BE2C (cell line): ENCODE results near the gene RHBDL1.
"Not testable (repeated sequence)": the region's sequence is repeated elsewhere in the genome, so short reads cannot be mapped to it uniquely, and the experiment has no call there.

ENCODE experiments used
- DNase-seq: peaks from one replicate; pipeline ENCODE4 v3.0.0-alpha.2; 2020
- H3K27me3 ChIP-seq: fragments of 250-450 bp; sonication (Bioruptor Pico); 2 replicates; pipeline ENCODE4 v1.5.1; 2020; ENCODE audit warnings: mild to moderate bottlenecking
- H3K36me3 ChIP-seq: fragments of 250-450 bp; sonication (Bioruptor Pico); 2 replicates; pipeline ENCODE4 v1.5.1; 2020; ENCODE audit warnings: mild to moderate bottlenecking
- H3K4me1 ChIP-seq: fragments of 250-450 bp; sonication (Bioruptor Pico); 2 replicates; pipeline ENCODE4 v1.5.1; 2020
- H3K4me3 ChIP-seq: 2 replicates; pipeline ENCODE4 v1.5.1; 2011; ENCODE audit warnings: low read depth, low read length
- H3K9me3 ChIP-seq: fragments of 250-450 bp; sonication (Bioruptor Pico); 2 replicates; pipeline ENCODE4 v1.5.1; 2020
- TF ChIP-seq, protein P1 (sequence below): IDR thresholded peaks from 2 replicates; pipeline ENCODE4 v1.5.1; 2012; ENCODE audit warnings: mild to moderate bottlenecking, low read depth, low read length

Gene RHBDL1

DNA sequence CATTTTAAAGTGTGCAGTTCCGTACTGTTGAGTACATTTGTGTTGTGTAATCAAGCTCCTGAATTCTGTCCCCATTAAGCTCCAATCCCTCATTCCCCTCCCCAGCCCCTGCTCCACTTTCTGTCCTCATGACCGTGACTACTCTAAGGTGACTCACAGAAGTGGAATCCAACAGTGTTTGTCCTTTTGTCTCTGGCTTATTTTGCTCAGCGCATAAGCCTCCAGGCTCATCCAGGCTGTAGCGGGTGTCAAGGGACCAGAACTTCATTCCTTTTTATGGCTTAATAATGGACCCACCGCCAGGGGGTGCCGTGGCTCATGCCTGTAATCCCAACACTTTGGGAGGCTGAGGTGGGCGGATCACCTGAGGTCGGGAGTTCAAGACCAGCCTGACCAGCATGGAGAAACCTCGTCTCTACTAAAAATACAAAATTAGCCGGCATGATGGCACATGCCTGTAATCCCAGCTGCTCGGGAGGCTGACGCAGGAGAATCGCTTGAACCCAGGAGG lies 37.3 kb downstream of the RHBDL1 start:
- TF ChIP-seq, protein P1, sequence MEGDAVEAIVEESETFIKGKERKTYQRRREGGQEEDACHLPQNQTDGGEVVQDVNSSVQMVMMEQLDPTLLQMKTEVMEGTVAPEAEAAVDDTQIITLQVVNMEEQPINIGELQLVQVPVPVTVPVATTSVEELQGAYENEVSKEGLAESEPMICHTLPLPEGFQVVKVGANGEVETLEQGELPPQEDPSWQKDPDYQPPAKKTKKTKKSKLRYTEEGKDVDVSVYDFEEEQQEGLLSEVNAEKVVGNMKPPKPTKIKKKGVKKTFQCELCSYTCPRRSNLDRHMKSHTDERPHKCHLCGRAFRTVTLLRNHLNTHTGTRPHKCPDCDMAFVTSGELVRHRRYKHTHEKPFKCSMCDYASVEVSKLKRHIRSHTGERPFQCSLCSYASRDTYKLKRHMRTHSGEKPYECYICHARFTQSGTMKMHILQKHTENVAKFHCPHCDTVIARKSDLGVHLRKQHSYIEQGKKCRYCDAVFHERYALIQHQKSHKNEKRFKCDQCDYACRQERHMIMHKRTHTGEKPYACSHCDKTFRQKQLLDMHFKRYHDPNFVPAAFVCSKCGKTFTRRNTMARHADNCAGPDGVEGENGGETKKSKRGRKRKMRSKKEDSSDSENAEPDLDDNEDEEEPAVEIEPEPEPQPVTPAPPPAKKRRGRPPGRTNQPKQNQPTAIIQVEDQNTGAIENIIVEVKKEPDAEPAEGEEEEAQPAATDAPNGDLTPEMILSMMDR, result peak; percentile 41
- not testable (repeated sequence) for H3K4me3 ChIP-seq, H3K36me3 ChIP-seq, H3K9me3 ChIP-seq, H3K27me3 ChIP-seq
- DNase-seq, result peak; percentile 75
- peaks cover 38% of the 10 kb centered on the region for H3K4me1 ChIP-seq

DNA sequence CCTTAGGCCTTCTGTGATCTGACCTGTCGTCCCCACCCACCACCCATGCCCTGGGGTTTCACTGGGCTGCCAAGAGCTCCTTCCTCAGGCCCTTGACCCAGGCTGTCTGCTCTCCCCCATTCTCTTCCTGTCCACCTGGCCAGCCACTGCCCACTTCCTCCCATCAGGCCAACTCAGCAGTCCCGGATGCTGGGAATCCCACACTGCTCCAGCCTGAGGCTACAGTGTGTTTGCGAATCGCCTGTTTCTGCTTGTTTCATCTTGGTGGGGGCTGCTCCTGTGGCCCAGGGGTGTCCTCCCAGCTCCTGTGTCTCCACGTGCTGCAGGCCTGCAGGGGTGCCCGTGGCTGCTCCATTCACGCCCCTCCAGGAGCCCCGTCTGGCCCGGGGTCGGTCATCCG lies 38.6 kb downstream of the RHBDL1 start:
- TF ChIP-seq, protein P1, result no peak
- peaks cover 38% of the 10 kb centered on the region for H3K4me1 ChIP-seq
- DNase-seq, result no peak
- no peak overlapping the region for H3K4me3 ChIP-seq
- H3K36me3 ChIP-seq, result peaks cover 5% of the 10 kb centered on the region
- H3K9me3 ChIP-seq, result no peaks in the 10 kb centered on the region
- no peaks in the 10 kb centered on the region for H3K27me3 ChIP-seq

DNA sequence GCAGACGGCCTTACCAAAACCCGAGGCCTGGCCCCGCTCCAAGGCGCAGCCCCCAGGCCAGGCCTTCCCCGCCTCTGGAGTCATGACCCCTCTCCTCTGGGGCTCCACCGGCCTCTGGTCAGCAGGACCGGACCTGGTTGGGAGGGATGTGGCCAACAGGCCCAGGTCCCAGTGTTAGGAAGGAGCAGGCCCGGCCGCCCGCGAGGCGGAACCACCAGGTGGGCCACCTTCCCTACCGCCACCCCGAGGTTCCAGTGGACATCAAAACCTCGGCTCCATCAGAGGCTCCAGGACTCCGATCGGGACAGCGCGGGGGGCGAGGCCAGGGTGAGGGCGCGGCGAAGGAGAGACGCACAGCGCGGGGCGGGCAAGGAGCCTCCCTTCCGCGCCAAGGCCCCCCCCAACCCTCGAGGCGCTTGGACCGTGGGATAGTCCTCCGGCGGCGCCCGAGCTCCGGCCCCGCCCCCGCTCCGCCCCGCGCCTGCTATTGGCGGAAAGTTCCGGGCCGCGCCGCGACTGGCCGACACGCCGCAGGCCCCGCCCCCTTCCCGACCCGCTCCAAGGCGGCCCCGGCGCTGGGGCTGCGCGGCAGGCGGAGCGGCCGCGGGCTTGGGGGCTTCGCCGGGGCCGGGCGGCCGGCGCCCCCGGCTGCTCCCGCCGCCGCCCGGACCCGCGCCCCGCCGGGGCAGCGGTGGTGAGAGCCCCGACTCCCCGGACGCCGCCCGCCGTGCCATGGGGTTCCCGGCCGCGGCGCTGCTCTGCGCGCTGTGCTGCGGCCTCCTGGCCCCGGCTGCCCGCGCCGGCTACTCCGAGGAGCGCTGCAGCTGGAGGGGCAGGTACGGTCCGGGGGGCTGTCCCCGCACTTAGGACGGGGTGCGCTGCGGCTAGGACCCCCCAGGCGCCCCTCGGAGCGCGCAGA lies 39.3 kb downstream of the RHBDL1 start, which contains the start of gene METRN:
Gene METRN, plus strand, starts transcription at position 561 of the 919 bp plus-strand sequence. Its CDS starts 172 bp downstream, at position 733.
- Histone ChIP-seq H3K4me3 (peak within 1 kb of the TSS; percentile 61), H3K36me3 (peaks cover 5% of the 10 kb centered on the region), H3K9me3 (no peaks in the 10 kb centered on the region), H3K4me1 (peaks cover 36% of the 10 kb centered on the region), H3K27me3 (no peaks in the 10 kb centered on the region)
- TF ChIP-seq, protein P1, result no peak
- DNase-seq, result peak; percentile 96

DNA sequence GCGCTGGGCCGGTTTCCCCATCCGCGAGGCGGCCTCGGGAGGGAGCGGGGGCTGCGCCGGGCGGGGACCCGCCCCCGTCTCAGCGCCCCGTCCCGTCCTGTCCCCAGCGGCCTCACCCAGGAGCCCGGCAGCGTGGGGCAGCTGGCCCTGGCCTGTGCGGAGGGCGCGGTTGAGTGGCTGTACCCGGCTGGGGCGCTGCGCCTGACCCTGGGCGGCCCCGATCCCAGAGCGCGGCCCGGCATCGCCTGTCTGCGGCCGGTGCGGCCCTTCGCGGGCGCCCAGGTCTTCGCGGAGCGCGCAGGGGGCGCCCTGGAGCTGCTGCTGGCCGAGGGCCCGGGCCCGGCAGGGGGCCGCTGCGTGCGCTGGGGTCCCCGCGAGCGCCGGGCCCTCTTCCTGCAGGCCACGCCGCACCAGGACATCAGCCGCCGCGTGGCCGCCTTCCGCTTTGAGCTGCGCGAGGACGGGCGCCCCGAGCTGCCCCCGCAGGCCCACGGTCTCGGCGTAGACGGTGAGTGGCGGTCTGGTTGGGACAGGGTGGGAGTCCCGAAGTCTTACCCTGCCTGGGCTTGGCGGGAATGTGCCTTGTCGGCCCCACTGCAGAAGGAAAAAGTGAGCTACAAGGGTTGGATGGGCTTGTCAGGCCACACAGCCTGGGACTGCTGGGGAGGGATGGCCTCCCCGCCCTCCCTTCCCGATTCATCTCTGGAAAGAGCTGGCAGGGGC lies 40.2 kb downstream of the RHBDL1 start:
- peak; percentile 79 for DNase-seq
- TF ChIP-seq, protein P1, result peak; percentile 22; the same call in 1 of the 2 replicates
- Histone ChIP-seq H3K4me3 (peak overlapping the region; percentile 61), H3K4me1 (peaks cover 27% of the 10 kb centered on the region), H3K36me3 (peaks cover 5% of the 10 kb centered on the region), H3K9me3 (no peaks in the 10 kb centered on the region), H3K27me3 (no peaks in the 10 kb centered on the region)

DNA sequence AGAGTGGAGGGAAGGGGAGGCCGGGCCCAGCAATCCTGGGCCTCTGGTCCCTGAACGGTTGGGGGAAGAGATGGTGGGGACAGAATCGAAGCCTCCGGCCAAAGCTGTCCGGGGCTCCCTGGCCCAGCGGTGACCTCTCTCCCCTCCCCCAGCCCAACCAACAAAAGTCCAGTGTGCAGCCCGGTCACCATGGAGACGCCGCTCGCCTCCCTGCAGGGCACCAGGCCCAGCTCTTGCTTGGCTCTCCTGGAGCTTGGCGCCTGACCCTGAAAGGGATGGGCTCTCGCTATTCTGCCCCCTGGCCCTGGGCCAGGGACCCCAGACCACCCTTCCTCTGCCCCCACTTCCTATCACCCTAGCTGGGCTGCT lies 40.7 kb downstream of the RHBDL1 start:
- TF ChIP-seq, protein P1, result no peak
- H3K4me1 ChIP-seq, result peaks cover 22% of the 10 kb centered on the region
- DNase-seq, result peak; percentile 70
- H3K9me3 ChIP-seq, result no peaks in the 10 kb centered on the region
- no peaks in the 10 kb centered on the region for H3K27me3 ChIP-seq
- H3K4me3 ChIP-seq, result peak overlapping the region; percentile 60
- peaks cover 5% of the 10 kb centered on the region for H3K36me3 ChIP-seq
